Measurements from ENCODE around the gene GNG3.
A peak's percentile ranks its signal among the peaks of the same experiment; 100 is the strongest.

The GNG3 gene

DNA sequence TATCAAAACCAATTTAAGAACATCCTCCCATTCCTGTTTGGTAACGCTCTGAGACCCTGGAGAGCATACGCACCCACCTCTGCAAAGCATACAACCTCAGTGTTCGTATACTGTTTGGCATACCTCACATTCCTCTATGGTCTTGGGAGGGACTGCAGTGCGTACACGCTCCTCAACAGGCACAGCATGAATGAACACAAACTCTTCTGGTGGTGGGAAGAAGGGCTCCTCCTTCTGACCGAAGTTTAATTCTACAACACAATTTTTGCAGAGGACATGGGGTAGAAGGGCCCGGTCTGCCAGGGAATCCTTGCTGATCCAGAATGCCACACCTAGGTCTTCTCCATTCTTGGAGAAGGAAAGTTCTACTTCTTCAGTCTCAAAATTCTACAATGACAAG is 14.5 kb downstream of the GNG3 start:
- peaks cover 22% of the 10 kb centered on the region for H4K20me1 ChIP-seq (ENCODE audit: low read depth, low read length)
- H3K4me3 ChIP-seq (ENCODE audit: insufficient read depth, low read length, poor library complexity, severe bottlenecking) = no peak overlapping the region
- H3K27me3 ChIP-seq (ENCODE audit: low read length) = no peaks in the 10 kb centered on the region
- no peak overlapping the region for H3K9ac ChIP-seq (ENCODE audit: low read length)
- peaks cover 61% of the 10 kb centered on the region for H3K79me2 ChIP-seq (ENCODE audit: insufficient read depth, low read length)
- H3K36me3 ChIP-seq (ENCODE audit: low read length) = peaks cover 57% of the 10 kb centered on the region
- no peak for TF ChIP-seq EZH2phosphoT487 (conservative IDR thresholded peaks at IDR 0.05; ENCODE audit: low read length)
- TF ChIP-seq, protein P1, sequence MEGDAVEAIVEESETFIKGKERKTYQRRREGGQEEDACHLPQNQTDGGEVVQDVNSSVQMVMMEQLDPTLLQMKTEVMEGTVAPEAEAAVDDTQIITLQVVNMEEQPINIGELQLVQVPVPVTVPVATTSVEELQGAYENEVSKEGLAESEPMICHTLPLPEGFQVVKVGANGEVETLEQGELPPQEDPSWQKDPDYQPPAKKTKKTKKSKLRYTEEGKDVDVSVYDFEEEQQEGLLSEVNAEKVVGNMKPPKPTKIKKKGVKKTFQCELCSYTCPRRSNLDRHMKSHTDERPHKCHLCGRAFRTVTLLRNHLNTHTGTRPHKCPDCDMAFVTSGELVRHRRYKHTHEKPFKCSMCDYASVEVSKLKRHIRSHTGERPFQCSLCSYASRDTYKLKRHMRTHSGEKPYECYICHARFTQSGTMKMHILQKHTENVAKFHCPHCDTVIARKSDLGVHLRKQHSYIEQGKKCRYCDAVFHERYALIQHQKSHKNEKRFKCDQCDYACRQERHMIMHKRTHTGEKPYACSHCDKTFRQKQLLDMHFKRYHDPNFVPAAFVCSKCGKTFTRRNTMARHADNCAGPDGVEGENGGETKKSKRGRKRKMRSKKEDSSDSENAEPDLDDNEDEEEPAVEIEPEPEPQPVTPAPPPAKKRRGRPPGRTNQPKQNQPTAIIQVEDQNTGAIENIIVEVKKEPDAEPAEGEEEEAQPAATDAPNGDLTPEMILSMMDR (IDR thresholded peaks at IDR 0.05; ENCODE audit: insufficient read depth, low read length, poor library complexity, severe bottlenecking) = no peak
- H3F3A ChIP-seq (ENCODE audit: insufficient read depth) = no peaks in the 10 kb centered on the region
- H3K9me3 ChIP-seq (ENCODE audit: insufficient read depth, low read length) = no peaks in the 10 kb centered on the region
- H3K9me2 ChIP-seq (replicated peaks; ENCODE audit: insufficient read depth, low read length) = no peaks in the 10 kb centered on the region
- no peak overlapping the region for H3K27ac ChIP-seq (ENCODE audit: low read depth, low read length)
- H3K4me2 ChIP-seq (ENCODE audit: low read depth, low read length, poor library complexity, severe bottlenecking) = no peak overlapping the region
- no peak overlapping the region for H2AFZ ChIP-seq (ENCODE audit: low read depth, low read length, severe bottlenecking)

DNA sequence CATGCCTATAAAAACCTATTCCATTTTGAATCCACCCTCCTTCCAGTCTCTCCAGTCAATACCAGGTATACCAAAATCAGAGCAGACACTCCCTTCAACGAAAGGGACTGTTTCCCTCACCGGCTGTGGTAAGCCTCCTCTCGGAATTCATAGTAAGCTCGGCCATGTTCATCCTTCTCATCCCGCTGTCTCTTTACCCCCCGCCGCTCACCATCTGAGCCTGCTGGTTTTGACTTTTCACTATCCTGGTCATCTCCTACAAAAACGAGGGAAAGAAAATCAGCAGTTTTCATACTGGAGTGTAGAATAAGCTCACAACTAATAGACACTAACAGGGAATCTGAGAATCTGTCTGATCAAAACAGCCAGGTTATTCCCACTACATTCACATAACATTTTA is 16.7 kb downstream of the GNG3 start:
- no peak for TF ChIP-seq EZH2phosphoT487 (conservative IDR thresholded peaks at IDR 0.05; ENCODE audit: low read length)
- TF ChIP-seq, protein P1 (IDR thresholded peaks at IDR 0.05; ENCODE audit: insufficient read depth, low read length, poor library complexity, severe bottlenecking) = no peak
- Histone ChIP-seq H3K9ac (ENCODE audit: low read length) (peak overlapping the region; percentile 82), H3K9me3 (ENCODE audit: insufficient read depth, low read length) (no peaks in the 10 kb centered on the region), H3K79me2 (ENCODE audit: insufficient read depth, low read length) (peaks cover 64% of the 10 kb centered on the region), H3K9me2 (replicated peaks; ENCODE audit: insufficient read depth, low read length) (no peaks in the 10 kb centered on the region), H3K27me3 (ENCODE audit: low read length) (no peaks in the 10 kb centered on the region), H3F3A (ENCODE audit: insufficient read depth) (peaks cover 16% of the 10 kb centered on the region), H3K27ac (ENCODE audit: low read depth, low read length) (no peak overlapping the region), H3K4me3 (ENCODE audit: insufficient read depth, low read length, poor library complexity, severe bottlenecking) (peak overlapping the region; percentile 77), H3K36me3 (ENCODE audit: low read length) (peaks cover 49% of the 10 kb centered on the region), H2AFZ (ENCODE audit: low read depth, low read length, severe bottlenecking) (no peak overlapping the region), H3K4me2 (ENCODE audit: low read depth, low read length, poor library complexity, severe bottlenecking) (peak overlapping the region; percentile 79), H4K20me1 (ENCODE audit: low read depth, low read length) (peaks cover 22% of the 10 kb centered on the region)

DNA sequence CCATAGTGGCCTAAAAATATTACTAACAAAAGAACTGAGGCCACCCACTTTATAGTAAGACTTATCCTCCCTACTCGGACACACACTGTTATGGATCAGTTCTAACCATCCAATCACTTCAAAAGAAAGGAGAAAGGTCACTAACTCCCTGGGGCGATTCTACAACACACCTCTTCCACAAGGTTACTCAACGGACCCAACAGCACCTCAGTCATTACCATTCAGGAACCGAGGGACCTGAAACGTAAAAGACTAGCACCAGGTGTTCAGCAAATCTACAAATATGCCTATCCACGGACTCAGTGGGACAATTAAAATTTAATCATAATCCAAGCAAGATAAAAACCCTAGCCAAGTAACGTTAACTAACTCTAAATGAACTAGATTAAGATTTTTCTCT is 18.2 kb downstream of the GNG3 start:
- H3K9me2 ChIP-seq (replicated peaks; ENCODE audit: insufficient read depth, low read length) = no peaks in the 10 kb centered on the region
- TF ChIP-seq, protein P1 (IDR thresholded peaks at IDR 0.05; ENCODE audit: insufficient read depth, low read length, poor library complexity, severe bottlenecking) = no peak
- no peak for TF ChIP-seq EZH2phosphoT487 (conservative IDR thresholded peaks at IDR 0.05; ENCODE audit: low read length)
- no peak overlapping the region for H2AFZ ChIP-seq (ENCODE audit: low read depth, low read length, severe bottlenecking)
- peaks cover 76% of the 10 kb centered on the region for H3K79me2 ChIP-seq (ENCODE audit: insufficient read depth, low read length)
- peak overlapping the region; percentile 94; the same call in 1 of the 2 replicates for H3K27ac ChIP-seq (ENCODE audit: low read depth, low read length)
- H3K27me3 ChIP-seq (ENCODE audit: low read length) = no peaks in the 10 kb centered on the region
- H3F3A ChIP-seq (ENCODE audit: insufficient read depth) = peaks cover 16% of the 10 kb centered on the region
- H3K4me3 ChIP-seq (ENCODE audit: insufficient read depth, low read length, poor library complexity, severe bottlenecking) = peak overlapping the region; percentile 77
- H3K9ac ChIP-seq (ENCODE audit: low read length) = peak overlapping the region; percentile 82
- H3K9me3 ChIP-seq (ENCODE audit: insufficient read depth, low read length) = no peaks in the 10 kb centered on the region
- peaks cover 22% of the 10 kb centered on the region for H4K20me1 ChIP-seq (ENCODE audit: low read depth, low read length)
- H3K36me3 ChIP-seq (ENCODE audit: low read length) = peaks cover 41% of the 10 kb centered on the region
- H3K4me2 ChIP-seq (ENCODE audit: low read depth, low read length, poor library complexity, severe bottlenecking) = peak overlapping the region; percentile 79

All from SU-DHL-6 (cell line).